ENCODE results near the gene IGFBPL1.

Gene IGFBPL1

DNA sequence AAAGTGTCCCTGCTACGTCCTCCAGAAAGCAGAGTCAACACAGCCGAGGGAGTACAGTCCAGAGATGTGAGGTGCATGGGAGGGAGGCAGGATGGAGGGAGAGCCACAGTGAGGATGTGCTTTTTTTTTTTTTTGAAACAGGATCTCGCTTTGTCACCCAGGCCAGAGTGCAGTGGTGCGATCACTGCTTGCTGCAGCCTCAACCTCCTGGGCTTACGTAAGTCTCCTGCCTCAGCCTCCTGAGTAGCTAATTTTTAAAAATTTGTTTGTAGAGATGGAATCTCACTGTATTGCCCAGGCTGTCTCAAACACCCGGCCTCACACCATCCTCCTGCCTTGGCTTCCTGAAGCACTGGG, 65.0 kb downstream of the IGFBPL1 start:
- TF ChIP-seq, protein P1, sequence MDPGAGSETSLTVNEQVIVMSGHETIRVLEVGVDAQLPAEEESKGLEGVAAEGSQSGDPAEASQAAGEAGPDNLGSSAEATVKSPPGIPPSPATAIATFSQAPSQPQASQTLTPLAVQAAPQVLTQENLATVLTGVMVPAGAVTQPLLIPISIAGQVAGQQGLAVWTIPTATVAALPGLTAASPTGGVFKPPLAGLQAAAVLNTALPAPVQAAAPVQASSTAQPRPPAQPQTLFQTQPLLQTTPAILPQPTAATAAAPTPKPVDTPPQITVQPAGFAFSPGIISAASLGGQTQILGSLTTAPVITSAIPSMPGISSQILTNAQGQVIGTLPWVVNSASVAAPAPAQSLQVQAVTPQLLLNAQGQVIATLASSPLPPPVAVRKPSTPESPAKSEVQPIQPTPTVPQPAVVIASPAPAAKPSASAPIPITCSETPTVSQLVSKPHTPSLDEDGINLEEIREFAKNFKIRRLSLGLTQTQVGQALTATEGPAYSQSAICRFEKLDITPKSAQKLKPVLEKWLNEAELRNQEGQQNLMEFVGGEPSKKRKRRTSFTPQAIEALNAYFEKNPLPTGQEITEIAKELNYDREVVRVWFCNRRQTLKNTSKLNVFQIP (CRISPR knock-in tag; IDR thresholded peaks at IDR 0.05; ENCODE audit: borderline replicate concordance, low read depth): no peak
- TF ChIP-seq, protein P2, sequence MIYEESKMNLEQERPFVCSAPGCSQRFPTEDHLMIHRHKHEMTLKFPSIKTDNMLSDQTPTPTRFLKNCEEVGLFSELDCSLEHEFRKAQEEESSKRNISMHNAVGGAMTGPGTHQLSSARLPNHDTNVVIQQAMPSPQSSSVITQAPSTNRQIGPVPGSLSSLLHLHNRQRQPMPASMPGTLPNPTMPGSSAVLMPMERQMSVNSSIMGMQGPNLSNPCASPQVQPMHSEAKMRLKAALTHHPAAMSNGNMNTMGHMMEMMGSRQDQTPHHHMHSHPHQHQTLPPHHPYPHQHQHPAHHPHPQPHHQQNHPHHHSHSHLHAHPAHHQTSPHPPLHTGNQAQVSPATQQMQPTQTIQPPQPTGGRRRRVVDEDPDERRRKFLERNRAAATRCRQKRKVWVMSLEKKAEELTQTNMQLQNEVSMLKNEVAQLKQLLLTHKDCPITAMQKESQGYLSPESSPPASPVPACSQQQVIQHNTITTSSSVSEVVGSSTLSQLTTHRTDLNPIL (CRISPR knock-in tag; IDR thresholded peaks at IDR 0.05; ENCODE audit: low read depth): no peak
- TF ChIP-seq ZNF8 (CRISPR knock-in tag; IDR thresholded peaks at IDR 0.05) (no peak), ZC3H10 (CRISPR knock-in tag; IDR thresholded peaks at IDR 0.05) (no peak), ZFP30 (CRISPR knock-in tag; IDR thresholded peaks at IDR 0.05) (no peak), RARB (CRISPR knock-in tag; IDR thresholded peaks at IDR 0.05) (no peak), ZNF70 (CRISPR knock-in tag; IDR thresholded peaks at IDR 0.05) (no peak), OSR1 (CRISPR knock-in tag; IDR thresholded peaks at IDR 0.05) (no peak), PPARA (CRISPR knock-in tag; IDR thresholded peaks at IDR 0.05; ENCODE audit: borderline replicate concordance) (no peak), BACH2 (CRISPR knock-in tag; IDR thresholded peaks at IDR 0.05; ENCODE audit: borderline replicate concordance) (no peak), ZFP3 (CRISPR knock-in tag; IDR thresholded peaks at IDR 0.05) (no peak), ISL1 (CRISPR knock-in tag; IDR thresholded peaks at IDR 0.05) (no peak), SNAI2 (CRISPR knock-in tag; IDR thresholded peaks at IDR 0.05) (no peak)
- TF ChIP-seq, protein P3, sequence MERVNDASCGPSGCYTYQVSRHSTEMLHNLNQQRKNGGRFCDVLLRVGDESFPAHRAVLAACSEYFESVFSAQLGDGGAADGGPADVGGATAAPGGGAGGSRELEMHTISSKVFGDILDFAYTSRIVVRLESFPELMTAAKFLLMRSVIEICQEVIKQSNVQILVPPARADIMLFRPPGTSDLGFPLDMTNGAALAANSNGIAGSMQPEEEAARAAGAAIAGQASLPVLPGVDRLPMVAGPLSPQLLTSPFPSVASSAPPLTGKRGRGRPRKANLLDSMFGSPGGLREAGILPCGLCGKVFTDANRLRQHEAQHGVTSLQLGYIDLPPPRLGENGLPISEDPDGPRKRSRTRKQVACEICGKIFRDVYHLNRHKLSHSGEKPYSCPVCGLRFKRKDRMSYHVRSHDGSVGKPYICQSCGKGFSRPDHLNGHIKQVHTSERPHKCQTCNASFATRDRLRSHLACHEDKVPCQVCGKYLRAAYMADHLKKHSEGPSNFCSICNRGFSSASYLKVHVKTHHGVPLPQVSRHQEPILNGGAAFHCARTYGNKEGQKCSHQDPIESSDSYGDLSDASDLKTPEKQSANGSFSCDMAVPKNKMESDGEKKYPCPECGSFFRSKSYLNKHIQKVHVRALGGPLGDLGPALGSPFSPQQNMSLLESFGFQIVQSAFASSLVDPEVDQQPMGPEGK (CRISPR knock-in tag; IDR thresholded peaks at IDR 0.05; ENCODE audit: borderline replicate concordance): no peak
- ATAC-seq: no peak

DNA sequence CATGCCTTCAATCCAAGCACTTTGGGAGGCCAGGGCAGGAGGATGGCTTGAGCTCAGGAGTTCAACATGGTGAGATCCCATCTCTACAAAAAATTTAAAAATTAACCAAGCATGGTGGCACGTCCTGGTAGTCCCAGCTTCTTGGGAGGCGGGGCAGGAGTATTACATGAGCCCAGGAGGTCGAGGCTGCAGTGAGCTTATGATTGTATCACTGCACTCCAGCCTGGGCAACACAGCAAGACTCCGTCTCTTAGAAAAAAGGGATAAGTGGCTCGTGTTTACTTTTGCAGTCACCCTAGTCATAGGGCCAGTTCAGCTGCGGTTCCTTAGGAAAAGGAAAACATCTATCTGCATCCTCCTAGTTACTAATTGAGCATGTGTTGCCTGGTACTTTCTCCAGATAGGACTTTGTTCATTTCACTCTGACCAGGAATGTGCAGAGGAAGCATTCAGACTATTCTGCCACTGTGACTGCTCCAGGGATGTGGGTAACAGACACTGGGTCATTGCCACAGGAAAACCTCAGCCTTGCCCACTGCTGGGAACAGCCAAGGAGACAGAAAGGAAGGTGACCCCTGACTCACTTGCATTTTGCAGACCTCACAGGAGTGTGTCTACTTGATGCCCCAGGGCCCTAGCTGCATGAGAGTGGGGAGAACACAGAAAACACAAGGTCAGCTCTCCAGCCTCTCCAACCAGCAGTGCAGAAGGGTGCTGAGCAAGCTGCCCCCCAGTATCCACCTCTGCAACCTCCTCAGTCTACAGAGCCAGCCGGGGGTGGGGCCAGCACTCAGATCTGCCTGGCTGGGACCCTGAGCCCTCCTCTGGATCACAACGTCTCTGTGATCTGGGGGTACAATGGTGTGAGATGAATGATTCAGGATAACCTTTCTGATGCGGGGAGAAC, 65.6 kb downstream of the IGFBPL1 start:
- TF ChIP-seq RARB (CRISPR knock-in tag; IDR thresholded peaks at IDR 0.05): no peak
- no peak for TF ChIP-seq GLIS3 (CRISPR knock-in tag; IDR thresholded peaks at IDR 0.05)
- TF ChIP-seq, protein P3 (CRISPR knock-in tag; IDR thresholded peaks at IDR 0.05; ENCODE audit: borderline replicate concordance): no peak
- TF ChIP-seq ZC3H10 (CRISPR knock-in tag; IDR thresholded peaks at IDR 0.05): no peak
- TF ChIP-seq, protein P4, sequence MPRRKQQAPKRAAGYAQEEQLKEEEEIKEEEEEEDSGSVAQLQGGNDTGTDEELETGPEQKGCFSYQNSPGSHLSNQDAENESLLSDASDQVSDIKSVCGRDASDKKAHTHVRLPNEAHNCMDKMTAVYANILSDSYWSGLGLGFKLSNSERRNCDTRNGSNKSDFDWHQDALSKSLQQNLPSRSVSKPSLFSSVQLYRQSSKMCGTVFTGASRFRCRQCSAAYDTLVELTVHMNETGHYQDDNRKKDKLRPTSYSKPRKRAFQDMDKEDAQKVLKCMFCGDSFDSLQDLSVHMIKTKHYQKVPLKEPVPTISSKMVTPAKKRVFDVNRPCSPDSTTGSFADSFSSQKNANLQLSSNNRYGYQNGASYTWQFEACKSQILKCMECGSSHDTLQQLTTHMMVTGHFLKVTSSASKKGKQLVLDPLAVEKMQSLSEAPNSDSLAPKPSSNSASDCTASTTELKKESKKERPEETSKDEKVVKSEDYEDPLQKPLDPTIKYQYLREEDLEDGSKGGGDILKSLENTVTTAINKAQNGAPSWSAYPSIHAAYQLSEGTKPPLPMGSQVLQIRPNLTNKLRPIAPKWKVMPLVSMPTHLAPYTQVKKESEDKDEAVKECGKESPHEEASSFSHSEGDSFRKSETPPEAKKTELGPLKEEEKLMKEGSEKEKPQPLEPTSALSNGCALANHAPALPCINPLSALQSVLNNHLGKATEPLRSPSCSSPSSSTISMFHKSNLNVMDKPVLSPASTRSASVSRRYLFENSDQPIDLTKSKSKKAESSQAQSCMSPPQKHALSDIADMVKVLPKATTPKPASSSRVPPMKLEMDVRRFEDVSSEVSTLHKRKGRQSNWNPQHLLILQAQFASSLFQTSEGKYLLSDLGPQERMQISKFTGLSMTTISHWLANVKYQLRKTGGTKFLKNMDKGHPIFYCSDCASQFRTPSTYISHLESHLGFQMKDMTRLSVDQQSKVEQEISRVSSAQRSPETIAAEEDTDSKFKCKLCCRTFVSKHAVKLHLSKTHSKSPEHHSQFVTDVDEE (CRISPR knock-in tag; IDR thresholded peaks at IDR 0.05): no peak
- no peak for TF ChIP-seq SNAI2 (CRISPR knock-in tag; IDR thresholded peaks at IDR 0.05)
- TF ChIP-seq ZFP3 (CRISPR knock-in tag; IDR thresholded peaks at IDR 0.05): no peak
- no peak for TF ChIP-seq CSDC2 (CRISPR knock-in tag; IDR thresholded peaks at IDR 0.05)
- no peak for TF ChIP-seq OSR1 (CRISPR knock-in tag; IDR thresholded peaks at IDR 0.05)
- no peak for TF ChIP-seq ZNF70 (CRISPR knock-in tag; IDR thresholded peaks at IDR 0.05)
- TF ChIP-seq ARNTL (CRISPR knock-in tag; IDR thresholded peaks at IDR 0.05; ENCODE audit: borderline replicate concordance, low read depth): no peak
- TF ChIP-seq ZNF8 (CRISPR knock-in tag; IDR thresholded peaks at IDR 0.05): no peak
- TF ChIP-seq, protein P1 (CRISPR knock-in tag; IDR thresholded peaks at IDR 0.05; ENCODE audit: borderline replicate concordance, low read depth): no peak
- no peak for TF ChIP-seq ISL1 (CRISPR knock-in tag; IDR thresholded peaks at IDR 0.05)
- TF ChIP-seq, protein P5, sequence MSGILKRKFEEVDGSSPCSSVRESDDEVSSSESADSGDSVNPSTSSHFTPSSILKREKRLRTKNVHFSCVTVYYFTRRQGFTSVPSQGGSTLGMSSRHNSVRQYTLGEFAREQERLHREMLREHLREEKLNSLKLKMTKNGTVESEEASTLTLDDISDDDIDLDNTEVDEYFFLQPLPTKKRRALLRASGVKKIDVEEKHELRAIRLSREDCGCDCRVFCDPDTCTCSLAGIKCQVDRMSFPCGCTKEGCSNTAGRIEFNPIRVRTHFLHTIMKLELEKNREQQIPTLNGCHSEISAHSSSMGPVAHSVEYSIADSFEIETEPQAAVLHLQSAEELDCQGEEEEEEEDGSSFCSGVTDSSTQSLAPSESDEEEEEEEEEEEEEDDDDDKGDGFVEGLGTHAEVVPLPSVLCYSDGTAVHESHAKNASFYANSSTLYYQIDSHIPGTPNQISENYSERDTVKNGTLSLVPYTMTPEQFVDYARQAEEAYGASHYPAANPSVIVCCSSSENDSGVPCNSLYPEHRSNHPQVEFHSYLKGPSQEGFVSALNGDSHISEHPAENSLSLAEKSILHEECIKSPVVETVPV (CRISPR knock-in tag; IDR thresholded peaks at IDR 0.05): no peak
- TF ChIP-seq BACH2 (CRISPR knock-in tag; IDR thresholded peaks at IDR 0.05; ENCODE audit: borderline replicate concordance): no peak
- ATAC-seq: no peak
